VCaP (cell line): ENCODE results near the gene TAS2R38.
A peak's percentile ranks its signal among the peaks of the same experiment; 100 is the strongest.
"Not testable (repeated sequence)": the region's sequence is repeated elsewhere in the genome, so short reads cannot be mapped to it uniquely, and the experiment has no call there.

Experiments
- H3K27ac ChIP-seq: fragments of 450-650 bp; 2 replicates; pipeline ENCODE4 v1.5.1; 2017
- CTCF ChIP-seq: fragments of 450-650 bp; conservative IDR thresholded peaks from 2 replicates; pipeline ENCODE4 v1.5.1; 2017; ENCODE audit warnings: mild to moderate bottlenecking, moderate library complexity

The TAS2R38 gene

GRCh38 chr7:141991140-141991539, 17.6 kb upstream of the TAS2R38 start:
- TF ChIP-seq CTCF, result no peak
- H3K27ac ChIP-seq, result no peak overlapping the region

- no peak for TF ChIP-seq CTCF
- H3K27ac ChIP-seq, result no peak overlapping the region
Measured at GRCh38 chr7:141990011-141990725, 16.6 kb upstream of the TAS2R38 start.

DNA sequence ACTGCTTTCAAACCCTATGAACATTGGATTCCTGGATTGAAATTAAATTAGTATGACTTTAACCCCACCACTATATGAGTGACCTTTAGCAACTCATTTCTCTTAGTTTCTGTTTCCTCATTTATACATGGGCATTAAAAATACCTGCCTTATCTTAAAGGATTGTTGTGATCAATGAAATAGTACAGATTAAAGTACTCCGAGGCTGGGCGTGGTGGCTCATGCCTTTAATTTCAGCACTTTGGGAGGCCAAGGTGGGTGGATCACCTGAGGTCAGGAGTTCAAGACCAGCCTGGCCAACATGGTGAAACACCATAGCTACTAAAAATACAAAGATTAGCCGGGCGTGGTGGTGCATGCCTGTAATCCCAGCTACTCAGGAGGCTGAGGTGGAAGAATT, 14.2 kb upstream of the TAS2R38 start:
- not testable (repeated sequence) for H3K27ac ChIP-seq

DNA sequence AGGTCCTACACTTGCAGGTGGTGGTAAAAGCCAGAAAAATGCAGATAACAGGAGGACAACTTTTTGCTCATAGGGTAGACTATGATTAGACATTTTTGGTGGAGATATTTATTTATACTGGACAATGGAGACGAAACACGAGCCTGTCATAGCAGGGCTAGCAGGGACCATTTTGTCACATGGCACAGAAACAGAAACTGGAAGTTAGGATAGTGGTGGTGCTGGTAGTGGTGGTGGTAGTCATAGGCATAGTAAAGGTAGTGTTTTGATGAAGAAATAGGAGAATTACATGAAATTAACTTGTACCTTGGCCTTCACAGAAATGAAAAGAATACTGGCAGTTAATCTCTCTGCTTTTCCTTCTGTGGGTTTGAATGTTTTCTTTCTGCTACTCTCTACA, 13.3 kb upstream of the TAS2R38 start:
- TF ChIP-seq CTCF, result no peak
- H3K27ac ChIP-seq, result no peak overlapping the region

GRCh38 chr7:141985926-141986325, 12.4 kb upstream of the TAS2R38 start:
- peak overlapping the region; percentile 24; the same call in 1 of the 2 replicates for H3K27ac ChIP-seq

DNA sequence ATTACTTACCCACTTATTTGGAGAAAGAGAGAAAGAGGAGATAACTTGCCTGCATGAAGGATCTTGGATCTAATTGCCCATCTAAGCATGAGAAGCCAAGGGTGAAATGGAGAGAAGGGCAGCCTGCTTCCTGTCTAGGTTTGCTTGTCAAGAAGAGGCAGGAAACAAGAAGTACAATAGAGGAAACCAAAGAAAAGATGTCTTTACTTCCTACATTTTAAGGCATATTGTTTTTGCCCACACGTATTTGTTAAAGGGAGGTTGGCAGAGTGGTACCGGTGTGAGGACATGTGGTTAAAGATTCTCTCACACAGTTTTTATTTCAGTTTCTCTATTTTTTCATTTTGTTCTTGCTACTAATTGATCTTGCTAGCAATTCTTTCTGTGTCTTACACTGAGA, 6.0 kb upstream of the TAS2R38 start:
- no peak for TF ChIP-seq CTCF
- H3K27ac ChIP-seq, result no peak overlapping the region

GRCh38 chr7:141978351-141978750, 4.8 kb upstream of the TAS2R38 start:
- no peak overlapping the region for H3K27ac ChIP-seq
- TF ChIP-seq CTCF, result no peak

DNA sequence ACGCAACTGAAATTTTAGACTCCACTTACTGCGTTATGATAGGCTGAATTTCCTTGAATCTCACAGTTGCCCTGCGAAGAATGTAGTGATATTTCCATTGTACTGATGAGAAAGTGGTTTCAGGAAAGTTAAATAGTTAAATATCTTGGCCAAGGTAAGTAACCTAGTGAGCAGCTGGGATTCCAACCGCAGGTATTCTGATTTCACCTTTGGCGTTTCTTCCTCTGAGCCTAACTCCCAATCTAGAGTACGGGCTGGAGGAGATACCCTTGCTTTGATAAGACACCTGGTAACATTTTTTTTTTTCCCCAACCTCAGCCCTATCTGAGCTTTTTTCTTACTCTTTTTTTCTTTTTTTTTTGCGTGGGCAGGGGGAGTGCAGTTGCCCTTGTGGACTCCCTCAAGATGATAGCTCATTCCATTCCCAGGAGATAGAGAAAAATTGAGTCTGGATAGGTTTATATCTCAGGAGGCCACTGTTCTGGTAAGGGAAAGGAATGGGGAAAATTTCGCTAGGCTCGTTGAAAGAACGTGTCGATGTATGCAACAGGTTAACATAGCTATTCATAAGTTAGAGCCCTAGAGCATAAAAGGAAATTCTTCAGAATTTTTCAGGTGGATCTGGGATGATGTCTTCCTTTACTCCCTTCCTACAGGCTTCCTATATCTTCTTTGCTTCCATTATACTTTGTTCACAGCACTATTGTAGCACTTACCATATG, 3.1 kb upstream of the TAS2R38 start:
- peak overlapping the region; percentile 41; the same call in 1 of the 2 replicates for H3K27ac ChIP-seq

More for the DNA sequence above, 3.1 kb upstream of the TAS2R38 start:
- TF ChIP-seq CTCF, result peak; percentile 9
